Body of pancreas (tissue), 4 donors: ENCODE data around the gene COMMD1.

Experiments used
- POLR2A ChIP-seq, 3 donors: fragments of 450-650 bp; IDR thresholded peaks; one replicate each; pipeline ENCODE4 v1.6.1; 2016; ENCODE audit warnings: antibody characterized with exemption in 3 of 3, mild to moderate bottlenecking in 2 of 3
- TF ChIP-seq, protein P1 (sequence below), 7 experiments: fragments of 450-650 bp in 4 of 7; fragments of 200-600 bp in 3 of 7; sonication (generic) in 3 of 7; IDR thresholded peaks; one replicate each; pipeline ENCODE4 v1.5.1; 2016 to 2019; ENCODE audit warnings: antibody characterized with exemption in 7 of 7

DNA sequence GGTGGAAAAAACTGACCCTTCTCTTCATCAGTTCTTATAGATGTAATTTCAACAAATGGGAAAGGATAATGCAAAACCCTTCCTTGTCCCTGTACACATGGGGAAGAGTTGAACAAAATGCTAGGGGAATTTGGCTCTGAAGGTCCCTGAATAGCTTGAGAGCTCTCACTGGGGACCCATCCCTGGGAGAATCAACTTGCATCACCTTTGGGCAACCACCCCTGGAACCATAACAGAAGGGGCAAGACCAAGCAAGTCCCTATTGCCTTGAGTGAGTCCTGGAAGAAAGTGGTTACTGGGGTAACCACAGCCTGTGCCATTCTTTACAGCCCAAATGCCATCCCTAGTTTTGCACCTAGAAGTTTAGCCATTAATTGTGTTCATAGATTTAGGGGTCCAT is 238.2 kb downstream of the COMMD1 start:
- TF ChIP-seq, protein P1, sequence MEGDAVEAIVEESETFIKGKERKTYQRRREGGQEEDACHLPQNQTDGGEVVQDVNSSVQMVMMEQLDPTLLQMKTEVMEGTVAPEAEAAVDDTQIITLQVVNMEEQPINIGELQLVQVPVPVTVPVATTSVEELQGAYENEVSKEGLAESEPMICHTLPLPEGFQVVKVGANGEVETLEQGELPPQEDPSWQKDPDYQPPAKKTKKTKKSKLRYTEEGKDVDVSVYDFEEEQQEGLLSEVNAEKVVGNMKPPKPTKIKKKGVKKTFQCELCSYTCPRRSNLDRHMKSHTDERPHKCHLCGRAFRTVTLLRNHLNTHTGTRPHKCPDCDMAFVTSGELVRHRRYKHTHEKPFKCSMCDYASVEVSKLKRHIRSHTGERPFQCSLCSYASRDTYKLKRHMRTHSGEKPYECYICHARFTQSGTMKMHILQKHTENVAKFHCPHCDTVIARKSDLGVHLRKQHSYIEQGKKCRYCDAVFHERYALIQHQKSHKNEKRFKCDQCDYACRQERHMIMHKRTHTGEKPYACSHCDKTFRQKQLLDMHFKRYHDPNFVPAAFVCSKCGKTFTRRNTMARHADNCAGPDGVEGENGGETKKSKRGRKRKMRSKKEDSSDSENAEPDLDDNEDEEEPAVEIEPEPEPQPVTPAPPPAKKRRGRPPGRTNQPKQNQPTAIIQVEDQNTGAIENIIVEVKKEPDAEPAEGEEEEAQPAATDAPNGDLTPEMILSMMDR (IDR thresholded peaks at IDR 0.05): no peak
- no peak for TF ChIP-seq POLR2A (IDR thresholded peaks at IDR 0.05)
